ENCODE results near the gene IRF3. TPM values are rescaled to one million over a fixed set of nuclear protein-coding genes. Genes with fewer than 3 reads are reported as not detected.

The IRF3 gene, protein sequence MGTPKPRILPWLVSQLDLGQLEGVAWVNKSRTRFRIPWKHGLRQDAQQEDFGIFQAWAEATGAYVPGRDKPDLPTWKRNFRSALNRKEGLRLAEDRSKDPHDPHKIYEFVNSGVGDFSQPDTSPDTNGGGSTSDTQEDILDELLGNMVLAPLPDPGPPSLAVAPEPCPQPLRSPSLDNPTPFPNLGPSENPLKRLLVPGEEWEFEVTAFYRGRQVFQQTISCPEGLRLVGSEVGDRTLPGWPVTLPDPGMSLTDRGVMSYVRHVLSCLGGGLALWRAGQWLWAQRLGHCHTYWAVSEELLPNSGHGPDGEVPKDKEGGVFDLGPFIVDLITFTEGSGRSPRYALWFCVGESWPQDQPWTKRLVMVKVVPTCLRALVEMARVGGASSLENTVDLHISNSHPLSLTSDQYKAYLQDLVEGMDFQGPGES
- total RNA-seq (2021) (181 and 220 TPM in 2 replicates), Bru-seq, nascent RNA (percentile 85 among the genes with signal in this experiment), BruChase-seq, experiment 1, labeled RNA remaining after a 2-hour chase (percentile 94 among the genes with signal in this experiment), BruChase-seq, experiment 2, labeled RNA remaining after a 6-hour chase (percentile 95 among the genes with signal in this experiment)
- long read RNA-seq, transcript IRF3-222 (6 exons, 1,117 nt) = minor isoform, 8 of 166 reads
- long read RNA-seq, transcript IRF3-203 (8 exons, 1,613 nt) = major isoform, 50 of 166 reads
- long read RNA-seq, transcript IRF3-201 (7 exons, 1,691 nt) = minor isoform, 5 of 166 reads
- long read RNA-seq, transcript IRF3-202 (7 exons, 1,442 nt) = minor isoform, 5 of 166 reads
- long read RNA-seq, partial matches to known transcripts = 16 of 166 reads
- long read RNA-seq, other reads (novel, unspliced or antisense) = 69 of 166 reads

DNA sequence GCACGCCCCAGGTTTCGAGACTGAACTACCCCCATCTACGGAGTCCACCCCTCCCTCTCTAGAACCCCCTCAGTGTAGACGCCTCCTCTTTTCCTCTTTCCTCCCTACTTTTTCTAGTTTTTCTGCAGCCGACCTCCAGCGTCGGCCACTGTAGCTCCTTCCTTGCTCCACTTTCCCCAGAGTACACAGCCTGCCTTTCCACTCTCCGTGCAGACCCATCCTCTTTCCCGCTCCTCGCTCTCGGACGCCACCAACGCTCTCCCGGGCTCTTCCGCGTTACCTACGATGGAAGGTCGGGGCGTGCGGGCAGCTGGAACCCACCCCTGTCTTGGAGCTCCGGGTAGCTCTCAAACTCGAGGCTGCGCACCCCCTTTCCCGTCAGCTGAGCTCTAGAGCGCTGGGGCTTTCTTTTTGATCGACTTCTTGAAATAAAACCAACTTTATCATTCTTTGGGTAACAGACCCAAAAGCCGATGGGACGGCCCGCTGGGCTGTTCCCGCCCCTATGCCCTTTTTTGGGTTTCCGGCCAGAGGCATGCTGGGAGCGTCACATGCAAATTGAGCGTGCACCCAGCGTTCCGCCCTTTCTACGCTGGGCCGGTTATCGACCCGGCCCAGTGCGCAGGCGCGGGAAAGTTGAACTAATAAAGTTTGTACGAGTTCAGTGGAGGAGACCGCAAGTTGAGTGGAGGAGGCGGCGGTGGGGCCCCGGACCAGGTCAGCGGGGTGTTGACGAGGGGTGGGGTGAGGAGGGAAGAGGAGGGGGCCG lies at the start of gene IRF3, which contains the start of gene BCL2L12:
Gene IRF3, minus strand, starts transcription at position 507 of the 769 bp plus-strand sequence. CDS start 1,019 bp downstream, outside the sequence.
Gene BCL2L12, plus strand, starts transcription at position 583 of the 769 bp plus-strand sequence. CDS start 760 bp downstream, outside the sequence.
- no peaks in the 10 kb centered on the region for H3K9me2 ChIP-seq (ENCODE audit: insufficient read depth)
- H3K27me3 ChIP-seq (ENCODE audit: insufficient read depth, low read depth) = no peaks in the 10 kb centered on the region
- H3K27ac ChIP-seq = peak within 1 kb of the TSS; percentile 67
- H3K4me3 ChIP-seq = peak within 1 kb of the TSS; percentile 95
- ChIA-PET POLR2A (ENCODE audit: unreplicated experiment) (interaction anchor here (0.5 to 1.9 kb wide), 7 partner anchors 10 to 568 kb away, joined by 3 to 25 read pairs (median 6); partner anchors contain the start of genes RRAS and SCAF1), CTCF (no interaction called here)
- peak within 1 kb of the TSS; percentile 90 for H2AFZ ChIP-seq
- H3F3A ChIP-seq (ENCODE audit: insufficient read depth, low read depth) = peaks cover 43% of the 10 kb centered on the region
- intact Hi-C loops (cut with micrococcal nuclease; ENCODE audit: unreplicated experiment) = loop anchor here (2.0 kb wide), 1 partner anchor 73 kb away; no protein-coding TSS in a partner anchor
- peaks cover 44% of the 10 kb centered on the region for H3K79me2 ChIP-seq (ENCODE audit: low read depth)
- H3K9me3 ChIP-seq (ENCODE audit: insufficient read depth, low read depth) = no peaks in the 10 kb centered on the region
- H3K4me2 ChIP-seq = peak within 1 kb of the TSS; percentile 99
- no peak for TF ChIP-seq EZH2 (IDR thresholded peaks at IDR 0.05; ENCODE audit: low read depth)
- TF ChIP-seq, protein P1, sequence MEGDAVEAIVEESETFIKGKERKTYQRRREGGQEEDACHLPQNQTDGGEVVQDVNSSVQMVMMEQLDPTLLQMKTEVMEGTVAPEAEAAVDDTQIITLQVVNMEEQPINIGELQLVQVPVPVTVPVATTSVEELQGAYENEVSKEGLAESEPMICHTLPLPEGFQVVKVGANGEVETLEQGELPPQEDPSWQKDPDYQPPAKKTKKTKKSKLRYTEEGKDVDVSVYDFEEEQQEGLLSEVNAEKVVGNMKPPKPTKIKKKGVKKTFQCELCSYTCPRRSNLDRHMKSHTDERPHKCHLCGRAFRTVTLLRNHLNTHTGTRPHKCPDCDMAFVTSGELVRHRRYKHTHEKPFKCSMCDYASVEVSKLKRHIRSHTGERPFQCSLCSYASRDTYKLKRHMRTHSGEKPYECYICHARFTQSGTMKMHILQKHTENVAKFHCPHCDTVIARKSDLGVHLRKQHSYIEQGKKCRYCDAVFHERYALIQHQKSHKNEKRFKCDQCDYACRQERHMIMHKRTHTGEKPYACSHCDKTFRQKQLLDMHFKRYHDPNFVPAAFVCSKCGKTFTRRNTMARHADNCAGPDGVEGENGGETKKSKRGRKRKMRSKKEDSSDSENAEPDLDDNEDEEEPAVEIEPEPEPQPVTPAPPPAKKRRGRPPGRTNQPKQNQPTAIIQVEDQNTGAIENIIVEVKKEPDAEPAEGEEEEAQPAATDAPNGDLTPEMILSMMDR (conservative IDR thresholded peaks at IDR 0.05) = no peak
- H3K4me1 ChIP-seq (replicated peaks; ENCODE audit: insufficient read depth) = peaks cover 21% of the 10 kb centered on the region
- peak; percentile 92 to 95 for DNase-seq
- H4K20me1 ChIP-seq (ENCODE audit: insufficient read depth) = peaks cover 21% of the 10 kb centered on the region
- TSS peak; percentile 54 for BruUV-seq (replicated peaks)
- H3K36me3 ChIP-seq (ENCODE audit: low read depth) = peaks cover 12% of the 10 kb centered on the region

DNA sequence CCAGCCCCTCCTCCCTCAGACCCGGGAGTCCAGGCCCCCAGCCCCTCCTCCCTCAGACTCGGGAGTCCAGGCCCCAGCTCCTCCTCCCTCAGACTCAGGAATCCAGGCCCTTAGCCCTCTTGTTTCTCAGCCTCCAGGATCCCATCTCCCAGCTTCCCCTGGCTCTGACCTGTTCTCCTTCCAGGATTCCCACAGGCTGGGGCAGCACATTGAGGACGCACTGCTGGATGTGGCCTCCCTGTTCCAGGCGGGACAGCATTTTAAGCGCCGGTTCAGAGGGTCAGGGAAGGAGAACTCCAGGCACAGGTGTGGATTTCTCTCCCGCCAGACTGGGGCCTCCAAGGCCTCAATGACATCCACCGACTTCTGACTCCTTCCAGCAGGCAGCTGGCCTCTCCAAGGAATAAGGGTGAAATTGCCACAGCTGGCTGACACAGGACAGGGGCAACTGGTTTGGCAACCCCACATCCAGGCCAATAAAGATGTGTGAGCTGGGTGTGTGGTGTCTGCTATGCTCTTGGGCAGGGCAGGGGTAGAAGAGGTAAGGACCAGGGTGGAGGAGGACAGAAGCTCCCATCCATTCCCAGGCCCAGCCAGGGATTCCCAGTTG lies 47.7 kb upstream of the IRF3 start:
- no peak overlapping the region for H2AFZ ChIP-seq
- H3K36me3 ChIP-seq (ENCODE audit: low read depth) = no peaks in the 10 kb centered on the region
- H3K27ac ChIP-seq = no peak overlapping the region
- H3K27me3 ChIP-seq (ENCODE audit: insufficient read depth, low read depth) = no peaks in the 10 kb centered on the region
- ChIA-PET POLR2A (ENCODE audit: unreplicated experiment) (interaction anchor here (0.5 to 0.7 kb wide), 3 partner anchors 17 to 447 kb away, joined by 3 to 15 read pairs (median 5); no protein-coding TSS in a partner anchor), CTCF (interaction anchor here (0.5 kb wide), 1 partner anchor 184 kb away, joined by 9 read pairs; no protein-coding TSS in a partner anchor)
- H3F3A ChIP-seq (ENCODE audit: insufficient read depth, low read depth) = peaks cover 23% of the 10 kb centered on the region
- H3K4me1 ChIP-seq (replicated peaks; ENCODE audit: insufficient read depth) = peaks cover 24% of the 10 kb centered on the region
- H3K4me2 ChIP-seq = peak overlapping the region; percentile 56
- DNase-seq = peak; percentile 65 to 82
- TF ChIP-seq, protein P1 (conservative IDR thresholded peaks at IDR 0.05) = no peak
- TF ChIP-seq EZH2 (IDR thresholded peaks at IDR 0.05; ENCODE audit: low read depth) = no peak
- no peaks in the 10 kb centered on the region for H3K9me2 ChIP-seq (ENCODE audit: insufficient read depth)
- intact Hi-C loops (cut with micrococcal nuclease; ENCODE audit: unreplicated experiment) = no loop called here
- BruUV-seq (replicated peaks) = no TSS peak
- no peaks in the 10 kb centered on the region for H3K79me2 ChIP-seq (ENCODE audit: low read depth)
- H3K4me3 ChIP-seq = no peak overlapping the region
- H3K9me3 ChIP-seq (ENCODE audit: insufficient read depth, low read depth) = no peaks in the 10 kb centered on the region
- H4K20me1 ChIP-seq (ENCODE audit: insufficient read depth) = no peaks in the 10 kb centered on the region
